Duodenal mucosa (tissue), 2 donors: ENCODE results near the gene R3HCC1L.
"Not testable (repeated sequence)": the region's sequence is repeated elsewhere in the genome, so short reads cannot be mapped to it uniquely, and the experiment has no call there.

Experiments
- H3K27ac ChIP-seq: one replicate; pipeline ENCODE4 v1.7.0; 2013; ENCODE audit warnings: low read depth, low read length
- H3K27me3 ChIP-seq, 2 donors: one replicate each; pipeline ENCODE4 v1.7.0; 2013; ENCODE audit warnings: low read length in 2 of 2, control low read depth in 1 of 2; ENCODE audit not compliant: insufficient read depth in 2 of 2, control insufficient read depth in 1 of 2
- H3K36me3 ChIP-seq, 2 donors: one replicate each; pipeline ENCODE4 v1.7.0; 2013; ENCODE audit warnings: low read length in 2 of 2, control low read depth in 1 of 2; ENCODE audit not compliant: insufficient read depth in 2 of 2, control insufficient read depth in 1 of 2
- H3K4me1 ChIP-seq, 2 donors: one replicate each; pipeline ENCODE4 v1.7.0; 2013; ENCODE audit warnings: low read length in 2 of 2, control low read depth in 1 of 2; ENCODE audit not compliant: insufficient read depth in 2 of 2, control insufficient read depth in 1 of 2
- H3K4me3 ChIP-seq, 2 donors: one replicate each; pipeline ENCODE4 v1.7.0; 2013; ENCODE audit warnings: low read length in 2 of 2, low read depth in 1 of 2
- H3K9ac ChIP-seq, 2 donors: one replicate each; pipeline ENCODE4 v1.7.0; 2013; ENCODE audit warnings: low read length in 2 of 2, low read depth in 1 of 2
- H3K9me3 ChIP-seq, 2 donors: one replicate each; pipeline ENCODE4 v1.7.0; 2013; ENCODE audit warnings: low read length in 2 of 2, control low read depth in 1 of 2; ENCODE audit not compliant: control insufficient read depth in 1 of 2

The R3HCC1L gene

DNA sequence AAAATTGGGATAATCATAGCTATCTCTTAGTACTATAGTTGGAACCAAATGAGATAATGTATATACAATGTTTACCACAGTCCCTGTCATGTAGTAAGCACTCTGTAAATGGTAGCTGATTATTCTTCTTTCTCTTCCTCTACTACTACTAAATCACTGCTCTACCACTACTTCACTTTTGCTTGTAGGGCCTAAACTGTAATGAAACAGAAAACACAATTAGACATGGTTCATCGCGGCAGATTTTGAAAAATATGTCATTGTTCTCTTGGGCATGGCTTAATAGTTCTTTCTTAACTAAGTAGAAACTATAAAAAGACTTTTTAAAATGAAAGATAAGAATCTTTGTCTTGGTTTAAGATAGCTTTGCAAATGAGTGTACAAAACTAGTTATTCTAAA is 34.9 kb downstream of the R3HCC1L start:
- Histone ChIP-seq H3K27ac (no peak overlapping the region), H3K9me3 (no peaks in the 10 kb centered on the region), H3K4me3 (no peak overlapping the region), H3K9ac (no peak overlapping the region), H3K4me1 (peaks cover 0 to 6% of the 10 kb centered on the region in 2 donors), H3K36me3 (peaks cover 12 to 33% of the 10 kb centered on the region in 2 donors), H3K27me3 (no peaks in the 10 kb centered on the region)

DNA sequence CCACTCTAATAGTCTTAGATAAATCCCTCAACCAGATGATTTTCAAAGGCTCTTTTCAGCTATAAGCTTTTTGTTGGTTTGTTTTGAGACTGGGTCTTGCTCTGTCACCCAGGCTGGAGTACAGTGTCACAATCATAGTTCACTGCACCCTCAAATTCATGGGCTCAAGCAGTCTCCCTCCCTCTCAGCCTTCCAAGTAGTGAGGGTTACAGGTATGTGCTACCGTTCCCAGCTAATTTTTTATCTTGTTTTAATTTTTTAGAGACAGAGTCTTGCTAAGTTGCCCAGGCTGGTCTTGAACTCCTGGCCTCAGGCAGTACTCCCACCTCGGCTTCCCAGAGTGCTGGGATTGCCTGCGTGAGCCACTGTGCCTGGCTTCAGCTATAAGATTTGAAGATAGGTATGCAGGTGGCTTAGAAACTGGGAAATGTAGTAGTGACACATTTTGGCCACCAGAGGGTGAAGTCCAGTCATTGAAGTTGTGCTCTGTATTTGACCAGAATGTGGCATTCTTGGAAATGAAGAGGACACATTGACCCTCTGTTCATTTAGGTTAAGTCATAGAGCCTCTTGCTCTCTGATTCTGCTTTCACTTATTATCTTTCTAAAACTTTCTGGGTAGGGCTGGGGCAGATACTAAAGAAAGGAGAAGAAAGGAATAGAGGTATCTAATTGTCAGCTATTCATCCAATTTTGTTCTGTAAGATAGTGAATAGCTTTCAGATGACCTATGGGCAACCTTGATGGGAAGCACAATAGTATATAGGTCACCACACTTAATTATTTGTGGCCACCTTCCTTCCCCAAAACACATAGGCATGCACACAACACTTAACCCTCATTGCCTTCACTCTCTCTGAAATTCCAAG is 36.0 kb downstream of the R3HCC1L start:
- no peak overlapping the region for H3K9ac ChIP-seq
- H3K36me3 ChIP-seq = peaks cover 4 to 22% of the 10 kb centered on the region in 2 donors
- no peaks in the 10 kb centered on the region for H3K9me3 ChIP-seq
- no peak overlapping the region for H3K4me3 ChIP-seq
- H3K27ac ChIP-seq = no peak overlapping the region
- H3K27me3 ChIP-seq = no peaks in the 10 kb centered on the region
- peaks cover 0 to 6% of the 10 kb centered on the region in 2 donors for H3K4me1 ChIP-seq

DNA sequence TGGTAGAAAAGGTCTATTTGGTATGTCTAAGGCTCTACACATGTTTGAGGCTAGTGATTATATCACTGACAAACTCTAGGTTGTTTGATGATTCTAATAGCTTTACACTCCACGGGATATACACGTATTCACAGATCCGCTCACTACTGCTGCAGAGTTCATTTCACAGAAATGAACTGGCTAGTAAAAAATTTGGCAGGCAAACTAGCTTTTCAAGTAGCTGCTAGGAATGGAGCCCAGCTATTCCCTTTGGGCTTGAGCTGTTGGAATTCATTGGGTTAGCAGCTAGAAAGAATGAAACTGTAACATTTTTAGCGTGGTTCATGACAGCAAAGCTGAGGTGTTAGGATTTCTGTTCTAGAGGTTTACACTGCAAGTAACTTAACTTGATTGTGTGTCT is 37.6 kb downstream of the R3HCC1L start:
- H3K9me3 ChIP-seq = no peaks in the 10 kb centered on the region
- peaks cover 4 to 20% of the 10 kb centered on the region in 2 donors for H3K36me3 ChIP-seq
- H3K9ac ChIP-seq = no peak overlapping the region
- H3K4me3 ChIP-seq = no peak overlapping the region
- peaks cover 0 to 6% of the 10 kb centered on the region in 2 donors for H3K4me1 ChIP-seq
- no peaks in the 10 kb centered on the region for H3K27me3 ChIP-seq
- H3K27ac ChIP-seq = no peak overlapping the region

DNA sequence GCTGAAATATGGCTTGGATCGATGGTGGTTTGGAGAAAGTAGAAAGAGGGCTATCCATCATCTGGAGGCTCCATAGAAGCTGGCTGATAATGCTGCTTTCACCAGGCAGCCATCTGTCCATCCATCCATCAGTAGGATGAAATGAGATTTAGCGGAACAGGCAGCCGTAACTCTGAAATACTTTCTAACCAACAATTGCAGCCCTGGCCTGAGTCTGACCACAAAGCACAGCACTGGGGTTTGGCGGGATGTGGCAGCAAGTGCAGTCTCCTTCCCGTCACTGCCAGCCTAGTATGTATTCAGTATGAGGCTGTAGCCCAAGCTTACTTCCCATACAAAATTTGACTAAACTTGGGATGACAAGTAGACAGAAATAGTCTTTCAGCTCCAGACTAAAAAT is 38.0 kb downstream of the R3HCC1L start:
- H3K9me3 ChIP-seq = no peaks in the 10 kb centered on the region
- no peak overlapping the region for H3K4me3 ChIP-seq
- H3K27ac ChIP-seq = no peak overlapping the region
- peaks cover 4 to 20% of the 10 kb centered on the region in 2 donors for H3K36me3 ChIP-seq
- H3K27me3 ChIP-seq = no peaks in the 10 kb centered on the region
- peaks cover 0 to 6% of the 10 kb centered on the region in 2 donors for H3K4me1 ChIP-seq
- H3K9ac ChIP-seq = no peak overlapping the region

DNA sequence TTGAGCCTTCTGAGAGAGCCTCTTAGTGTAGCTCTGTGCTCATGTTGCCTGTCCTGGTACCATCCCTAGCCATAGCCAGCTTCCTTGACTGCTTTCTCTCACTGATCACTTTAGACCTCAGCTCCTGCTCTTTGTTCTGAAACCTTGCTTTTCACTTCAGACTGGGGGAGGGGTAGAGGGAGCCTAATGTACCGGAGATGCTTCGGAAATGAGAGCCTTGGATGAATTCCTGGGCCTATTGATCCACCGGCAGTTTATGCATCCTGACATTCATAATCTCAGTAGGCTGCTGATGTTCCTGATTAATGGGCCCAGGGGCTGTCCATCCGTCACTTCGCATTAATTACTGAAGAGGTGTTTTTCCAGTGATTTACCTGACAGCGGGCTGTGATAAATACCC is 38.8 kb downstream of the R3HCC1L start:
- Histone ChIP-seq H3K4me3 (no peak overlapping the region), H3K27me3 (no peaks in the 10 kb centered on the region), H3K27ac (no peak overlapping the region), H3K4me1 (peaks cover 0 to 6% of the 10 kb centered on the region in 2 donors), H3K9me3 (no peaks in the 10 kb centered on the region), H3K36me3 (peaks cover 4 to 20% of the 10 kb centered on the region in 2 donors), H3K9ac (no peak overlapping the region)

DNA sequence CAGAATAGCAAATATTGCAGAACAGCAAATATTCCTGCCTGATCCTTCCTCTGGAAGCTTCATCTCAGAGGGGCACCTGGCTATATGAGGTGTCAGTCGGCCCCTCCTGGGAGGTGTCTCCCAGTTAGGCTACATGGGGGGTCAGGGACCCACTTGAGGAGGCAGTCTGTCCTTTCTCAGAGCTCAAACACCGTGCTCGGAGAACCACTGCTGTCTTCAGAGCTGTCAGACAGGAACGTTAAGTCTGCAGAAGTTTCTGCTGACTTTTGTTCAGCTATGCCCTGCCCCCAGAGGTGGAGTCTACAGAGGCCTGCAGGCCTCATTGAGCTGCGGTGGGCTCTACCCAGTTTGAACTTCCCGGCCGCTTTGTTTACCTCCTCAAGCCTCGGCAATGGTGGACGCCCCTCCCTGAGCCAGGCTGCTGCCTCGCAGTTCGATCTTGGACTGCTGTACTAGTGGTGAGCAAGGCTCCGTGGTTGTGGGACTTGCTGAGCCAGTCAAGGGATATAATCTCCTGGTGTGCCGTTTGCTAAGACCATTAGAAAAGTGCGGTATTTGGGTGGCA is 48.0 kb downstream of the R3HCC1L start:
- not testable (repeated sequence) for H3K9ac ChIP-seq, H3K9me3 ChIP-seq, H3K4me3 ChIP-seq, H3K4me1 ChIP-seq, H3K27me3 ChIP-seq, H3K27ac ChIP-seq
- peaks cover 9 to 12% of the 10 kb centered on the region in 2 donors for H3K36me3 ChIP-seq

DNA sequence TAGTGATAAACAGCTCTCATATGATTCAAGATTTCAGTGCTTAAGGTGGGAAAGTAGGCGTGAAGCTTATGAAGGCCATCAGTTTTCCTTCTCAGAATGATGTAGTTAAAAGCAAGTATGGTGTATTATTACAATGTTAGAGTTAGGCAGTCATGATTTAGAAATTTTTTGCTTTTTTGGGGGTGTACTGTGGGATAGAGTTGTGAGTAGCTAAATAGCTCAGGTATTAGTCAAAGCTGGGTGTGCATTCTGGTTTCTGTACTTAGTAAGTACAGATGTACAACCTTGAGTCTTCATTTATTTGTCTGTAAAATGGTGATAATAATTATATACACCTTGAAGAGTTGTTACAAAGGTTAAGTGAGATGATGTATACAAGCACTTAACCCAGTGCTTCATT is 52.2 kb downstream of the R3HCC1L start:
- Histone ChIP-seq H3K4me3 (no peak overlapping the region), H3K36me3 (peaks cover 9 to 12% of the 10 kb centered on the region in 2 donors), H3K9me3 (no peaks in the 10 kb centered on the region), H3K4me1 (no peaks in the 10 kb centered on the region), H3K27ac (no peak overlapping the region), H3K27me3 (no peaks in the 10 kb centered on the region), H3K9ac (no peak overlapping the region)

DNA sequence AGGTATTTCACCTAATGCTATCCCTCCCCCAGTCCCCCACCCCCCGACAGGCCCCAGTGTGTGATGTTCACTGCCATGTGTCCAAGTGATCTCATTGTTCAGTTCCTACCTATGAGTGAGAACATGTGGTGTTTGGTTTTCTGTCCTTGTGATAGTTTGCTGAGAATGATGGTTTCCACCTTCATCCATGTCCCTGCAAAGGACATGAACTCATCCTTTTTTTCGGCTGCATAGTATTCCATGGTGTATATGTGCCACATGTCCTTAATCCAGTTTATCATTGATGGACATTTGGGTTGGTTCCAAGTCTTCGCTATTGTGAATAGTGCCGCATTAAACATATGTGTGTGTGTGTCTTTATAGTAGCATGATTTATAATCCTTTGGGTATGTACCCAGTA is 56.3 kb downstream of the R3HCC1L start:
- not testable (repeated sequence) for H3K27me3 ChIP-seq, H3K9me3 ChIP-seq, H3K4me3 ChIP-seq, H3K4me1 ChIP-seq, H3K36me3 ChIP-seq, H3K27ac ChIP-seq, H3K9ac ChIP-seq

DNA sequence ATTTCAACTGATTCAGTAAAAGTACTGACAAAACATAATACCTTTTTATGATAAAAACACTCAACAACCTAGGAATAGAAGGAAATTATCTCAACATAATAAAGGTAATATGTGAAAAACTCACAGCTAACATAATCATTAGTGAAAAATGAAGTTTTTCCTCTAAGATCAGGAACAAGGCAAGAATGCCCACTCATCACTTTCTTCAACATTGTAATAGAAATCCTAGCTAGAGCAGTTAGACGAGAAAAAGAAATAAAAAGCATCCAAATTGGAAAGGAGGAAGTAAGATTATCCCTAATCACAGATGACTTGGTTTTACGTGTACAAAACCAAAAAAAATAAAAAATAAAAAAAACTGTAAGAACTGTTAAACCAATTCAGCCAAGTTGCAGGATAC is 58.6 kb downstream of the R3HCC1L start:
- Histone ChIP-seq H3K27me3 (no peaks in the 10 kb centered on the region), H3K36me3 (peaks cover 0 to 4% of the 10 kb centered on the region in 2 donors), H3K4me1 (no peaks in the 10 kb centered on the region), H3K9me3 (no peaks in the 10 kb centered on the region), H3K27ac (no peak overlapping the region), H3K9ac (no peak overlapping the region), H3K4me3 (no peak overlapping the region)

DNA sequence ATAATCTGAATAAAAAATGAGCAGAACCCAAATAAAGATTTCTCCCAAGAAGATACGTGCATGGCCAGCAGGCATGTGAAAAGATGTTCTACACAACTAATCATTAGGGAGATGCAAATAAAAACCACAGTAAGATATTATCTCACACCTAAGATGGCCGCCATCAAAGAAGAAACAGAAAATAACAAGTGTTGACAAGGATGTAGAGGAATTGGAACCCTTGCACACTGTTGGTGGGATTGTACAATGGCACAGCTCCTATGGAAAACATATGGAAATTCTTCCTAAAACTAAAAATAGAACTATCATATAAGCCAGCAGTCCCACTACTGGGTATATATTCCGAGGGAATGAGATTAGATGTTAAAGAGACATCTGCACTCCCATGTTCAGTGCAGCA is 60.2 kb downstream of the R3HCC1L start:
- H3K27me3 ChIP-seq = no peaks in the 10 kb centered on the region

More for the DNA sequence above, 60.2 kb downstream of the R3HCC1L start:
- no peaks in the 10 kb centered on the region for H3K9me3 ChIP-seq
- H3K4me1 ChIP-seq = no peaks in the 10 kb centered on the region
- H3K4me3 ChIP-seq = no peak overlapping the region
- peaks cover 0 to 4% of the 10 kb centered on the region in 2 donors for H3K36me3 ChIP-seq
- H3K27ac ChIP-seq = no peak overlapping the region
- no peak overlapping the region for H3K9ac ChIP-seq
